Peyer's patch (tissue), 4 donors: Measurements from ENCODE around the gene NANOS2.

Experiments
- POLR2A ChIP-seq, 2 donors: fragments of 450-650 bp; IDR thresholded peaks; one replicate each; pipeline ENCODE4 v1.5.1; 2017; ENCODE audit warnings: antibody characterized with exemption in 2 of 2, mild to moderate bottlenecking in 2 of 2, moderate library complexity in 2 of 2
- TF ChIP-seq, protein P1 (sequence below), 6 experiments: fragments of 450-650 bp in 4 of 6; fragments of 200-600 bp in 2 of 6; sonication (generic) in 1 of 6; IDR thresholded peaks; one replicate each; pipeline ENCODE4 v1.5.1; 2017 to 2019; ENCODE audit warnings: antibody characterized with exemption in 6 of 6, mild to moderate bottlenecking in 3 of 6, moderate library complexity in 1 of 6

DNA sequence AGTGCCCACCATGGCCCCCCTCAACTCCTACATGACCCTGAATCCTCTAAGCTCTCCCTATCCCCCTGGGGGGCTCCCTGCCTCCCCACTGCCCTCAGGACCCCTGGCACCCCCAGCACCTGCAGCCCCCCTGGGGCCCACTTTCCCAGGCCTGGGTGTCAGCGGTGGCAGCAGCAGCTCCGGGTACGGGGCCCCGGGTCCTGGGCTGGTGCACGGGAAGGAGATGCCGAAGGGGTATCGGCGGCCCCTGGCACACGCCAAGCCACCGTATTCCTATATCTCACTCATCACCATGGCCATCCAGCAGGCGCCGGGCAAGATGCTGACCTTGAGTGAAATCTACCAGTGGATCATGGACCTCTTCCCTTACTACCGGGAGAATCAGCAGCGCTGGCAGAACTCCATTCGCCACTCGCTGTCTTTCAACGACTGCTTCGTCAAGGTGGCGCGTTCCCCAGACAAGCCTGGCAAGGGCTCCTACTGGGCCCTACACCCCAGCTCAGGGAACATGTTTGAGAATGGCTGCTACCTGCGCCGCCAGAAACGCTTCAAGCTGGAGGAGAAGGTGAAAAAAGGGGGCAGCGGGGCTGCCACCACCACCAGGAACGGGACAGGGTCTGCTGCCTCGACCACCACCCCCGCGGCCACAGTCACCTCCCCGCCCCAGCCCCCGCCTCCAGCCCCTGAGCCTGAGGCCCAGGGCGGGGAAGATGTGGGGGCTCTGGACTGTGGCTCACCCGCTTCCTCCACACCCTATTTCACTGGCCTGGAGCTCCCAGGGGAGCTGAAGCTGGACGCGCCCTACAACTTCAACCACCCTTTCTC, 42.3 kb downstream of the NANOS2 start:
- no peak for TF ChIP-seq POLR2A (IDR thresholded peaks at IDR 0.05)
- TF ChIP-seq, protein P1, sequence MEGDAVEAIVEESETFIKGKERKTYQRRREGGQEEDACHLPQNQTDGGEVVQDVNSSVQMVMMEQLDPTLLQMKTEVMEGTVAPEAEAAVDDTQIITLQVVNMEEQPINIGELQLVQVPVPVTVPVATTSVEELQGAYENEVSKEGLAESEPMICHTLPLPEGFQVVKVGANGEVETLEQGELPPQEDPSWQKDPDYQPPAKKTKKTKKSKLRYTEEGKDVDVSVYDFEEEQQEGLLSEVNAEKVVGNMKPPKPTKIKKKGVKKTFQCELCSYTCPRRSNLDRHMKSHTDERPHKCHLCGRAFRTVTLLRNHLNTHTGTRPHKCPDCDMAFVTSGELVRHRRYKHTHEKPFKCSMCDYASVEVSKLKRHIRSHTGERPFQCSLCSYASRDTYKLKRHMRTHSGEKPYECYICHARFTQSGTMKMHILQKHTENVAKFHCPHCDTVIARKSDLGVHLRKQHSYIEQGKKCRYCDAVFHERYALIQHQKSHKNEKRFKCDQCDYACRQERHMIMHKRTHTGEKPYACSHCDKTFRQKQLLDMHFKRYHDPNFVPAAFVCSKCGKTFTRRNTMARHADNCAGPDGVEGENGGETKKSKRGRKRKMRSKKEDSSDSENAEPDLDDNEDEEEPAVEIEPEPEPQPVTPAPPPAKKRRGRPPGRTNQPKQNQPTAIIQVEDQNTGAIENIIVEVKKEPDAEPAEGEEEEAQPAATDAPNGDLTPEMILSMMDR (IDR thresholded peaks at IDR 0.05) = no peak
